AG04449 (cell line): ENCODE results near the gene SEMA3A.
A peak's percentile ranks its signal among the peaks of the same experiment; 100 is the strongest.

Source experiments
- CTCF ChIA-PET: fragments of 350-600 bp; formaldehyde crosslinking; extraction: SDS; loops from one replicate; lab custom pipeline; 2021; ENCODE audit warnings: antibody characterized with exemption; lab: Yijun Ruan, JAX
- POLR2A ChIA-PET: fragments of 400-600, 350-600 bp; formaldehyde crosslinking; extraction: SDS; loops from one replicate; lab custom pipeline; 2020; ENCODE audit warnings: antibody characterized with exemption, inconsistent platforms; lab: Yijun Ruan, JAX
- DNase-seq: peaks from one replicate; pipeline ENCODE4 v3.0.0-alpha.2; 2010; ENCODE audit warnings: low read depth, low spot score
- H3K4me3 ChIP-seq: 2 replicates; pipeline ENCODE4 v1.5.1; 2011; ENCODE audit warnings: low read depth, mild to moderate bottlenecking, control low read depth, low read length
- CTCF ChIP-seq: IDR thresholded peaks from one replicate; pipeline ENCODE4 v1.5.1; 2011; ENCODE audit warnings: mild to moderate bottlenecking, moderate library complexity, low read length, control low read depth, inconsistent platforms; ENCODE audit not compliant: insufficient read depth; ENCODE audit errors: missing control alignments

Gene SEMA3A

DNA sequence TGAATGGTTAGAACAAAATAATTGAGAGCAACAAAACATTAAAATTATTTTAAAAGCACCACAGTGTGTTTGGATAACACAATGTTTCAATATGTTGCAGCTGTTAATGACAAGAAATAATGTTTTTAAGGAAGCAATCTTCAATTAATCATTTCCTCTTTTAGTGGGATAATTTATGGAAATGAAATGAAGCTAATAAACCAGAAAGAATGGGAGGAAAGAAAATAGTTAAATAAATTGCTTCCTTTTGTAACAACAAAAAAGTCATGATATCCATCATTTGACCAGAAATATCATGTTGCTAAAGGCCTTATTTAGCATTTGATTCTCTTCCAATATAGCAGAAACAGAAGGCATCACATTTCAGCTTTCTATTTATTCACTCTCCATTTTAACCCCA is 224.5 kb downstream of the SEMA3A start:
- CTCF ChIA-PET, result interaction anchor here (0.9 to 1.1 kb wide), 2 partner anchors 33 to 35 kb away, joined by 3 to 5 read pairs; no protein-coding TSS in a partner anchor
- H3K4me3 ChIP-seq, result no peak overlapping the region
- POLR2A ChIA-PET, result no interaction called here
- TF ChIP-seq CTCF, result no peak
- DNase-seq, result no peak

DNA sequence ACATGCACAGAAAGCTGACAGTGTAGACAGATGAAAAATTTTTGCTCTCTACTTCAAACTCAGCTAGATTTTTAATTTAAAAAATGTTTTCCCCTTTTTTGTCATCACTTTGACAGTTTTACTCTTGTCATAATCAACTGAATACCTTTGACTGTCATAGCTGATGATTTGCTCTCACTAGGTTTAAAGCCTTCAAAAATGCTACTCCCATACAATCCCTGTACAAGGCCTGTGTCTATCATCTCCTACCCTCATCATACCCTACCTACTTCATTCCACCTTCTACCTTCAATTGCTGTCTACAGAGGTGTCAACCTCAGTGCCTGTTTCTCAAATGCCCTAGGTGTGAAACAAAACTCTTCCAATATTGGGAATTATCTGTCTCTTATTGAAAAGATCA is 230.3 kb downstream of the SEMA3A start:
- no peak for DNase-seq
- CTCF ChIA-PET, result no interaction called here
- H3K4me3 ChIP-seq, result no peak overlapping the region
- TF ChIP-seq CTCF, result no peak
- POLR2A ChIA-PET, result no interaction called here

GRCh38 chr7:83957333-83957732 is 237.3 kb downstream of the SEMA3A start:
- POLR2A ChIA-PET, result no interaction called here
- CTCF ChIA-PET, result interaction anchor here (0.7 to 8.8 kb wide), 6 partner anchors 9 to 1074 kb away, joined by 3 to 70 read pairs (median 4); no protein-coding TSS in a partner anchor
- H3K4me3 ChIP-seq, result no peak overlapping the region
- no peak for TF ChIP-seq CTCF
- no peak for DNase-seq

DNA sequence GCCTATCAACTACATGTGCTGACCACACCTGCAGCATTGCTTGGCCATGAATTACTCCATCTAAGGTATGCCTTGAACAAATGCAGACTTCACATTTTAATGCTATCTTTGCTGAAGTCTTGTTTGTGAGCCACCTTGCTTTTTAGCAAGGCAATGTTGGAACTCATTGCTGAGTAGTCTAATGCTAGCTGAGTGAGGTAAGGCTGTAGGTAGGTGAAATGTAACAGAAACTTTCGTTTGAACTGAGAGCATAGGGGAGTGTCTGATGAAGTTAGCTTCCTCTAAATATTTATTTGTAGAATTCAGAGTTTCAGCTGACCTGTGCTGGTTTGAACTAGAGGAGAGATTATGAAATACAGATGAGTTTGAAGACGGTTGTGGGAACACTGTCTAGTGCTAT is 238.5 kb downstream of the SEMA3A start:
- no peak for DNase-seq
- CTCF ChIA-PET, result interaction anchor here (0.7 to 8.8 kb wide), 7 partner anchors 10 to 1075 kb away, joined by 3 to 70 read pairs (median 3); no protein-coding TSS in a partner anchor
- H3K4me3 ChIP-seq, result no peak overlapping the region
- TF ChIP-seq CTCF, result no peak
- POLR2A ChIA-PET, result no interaction called here

- ChIA-PET POLR2A (no interaction called here), CTCF (interaction anchor here (1.2 kb wide), 1 partner anchor 16 kb away, joined by 3 read pairs; no protein-coding TSS in a partner anchor)
- H3K4me3 ChIP-seq, result no peak overlapping the region
- DNase-seq, result no peak
- TF ChIP-seq CTCF, result no peak
Measured at GRCh38 chr7:83952236-83952635, 242.4 kb downstream of the SEMA3A start.

- POLR2A ChIA-PET, result no interaction called here
- TF ChIP-seq CTCF, result peak; percentile 25
- DNase-seq, result no peak
Measured at GRCh38 chr7:83947260-83947659, 247.3 kb downstream of the SEMA3A start.

More at GRCh38 chr7:83947260-83947659, 247.3 kb downstream of the SEMA3A start:
- H3K4me3 ChIP-seq, result no peak overlapping the region
- CTCF ChIA-PET, result interaction anchor here (1.0 to 5.9 kb wide), 4 partner anchors 13 to 1077 kb away, joined by 3 to 87 read pairs (median 10); no protein-coding TSS in a partner anchor
